ENCODE data around the gene RDH13. TPM values are rescaled to one million over a fixed set of nuclear protein-coding genes. Genes with fewer than 3 reads are reported as not detected.

Gene RDH13
- polyA plus RNA-seq, 2 of the 4 experiments (the other 2 are of a cell fraction) = 10.6 to 12.8 TPM

GRCh38 chr19:55050749-55051532 lies 12.0 kb downstream of the RDH13 start:
- no peak for TF ChIP-seq RNF2 (IDR thresholded peaks at IDR 0.05; ENCODE audit: borderline replicate concordance, low read depth)
- no peak for TF ChIP-seq MAX (IDR thresholded peaks at IDR 0.05)
- TF ChIP-seq RAD21 (conservative IDR thresholded peaks at IDR 0.05 in 1 of 2, IDR thresholded peaks at IDR 0.05 in 1 of 2) = no peak
- TF ChIP-seq ZNF302 (CRISPR knock-in tag; IDR thresholded peaks at IDR 0.05) = no peak
- no peak for TF ChIP-seq EP300 (IDR thresholded peaks at IDR 0.05)
- TF ChIP-seq EHF (CRISPR knock-in tag; IDR thresholded peaks at IDR 0.05) = no peak
- TF ChIP-seq RFX5 (IDR thresholded peaks at IDR 0.05) = no peak
- no peak for TF ChIP-seq GATA3 (IDR thresholded peaks at IDR 0.05; ENCODE audit: borderline replicate concordance)
- no peak for TF ChIP-seq BHLHE40 (IDR thresholded peaks at IDR 0.05; ENCODE audit: low read depth, low read length)
- no peak for TF ChIP-seq CBX8 (IDR thresholded peaks at IDR 0.05)
- no peak for TF ChIP-seq NR3C1 (IDR thresholded peaks at IDR 0.05)
- no peak for TF ChIP-seq ATOH8 (CRISPR knock-in tag; IDR thresholded peaks at IDR 0.05; ENCODE audit: low read depth)
- no peak for TF ChIP-seq NPAS2 (CRISPR knock-in tag; IDR thresholded peaks at IDR 0.05; ENCODE audit: borderline replicate concordance)
- no peak overlapping the region for H3K4me3 ChIP-seq
- POLR2A ChIA-PET = interaction anchor here (1.1 kb wide), 1 partner anchor 12 kb away, joined by 3 read pairs; the partner anchor contains the start of gene RDH13
- no peak for DNase-seq (ENCODE audit: low read depth in 1 of 2, low spot score in 1 of 2)
- H3K27ac ChIP-seq = no peak overlapping the region
- no peaks in the 10 kb centered on the region for H3K9me3 ChIP-seq
- FAIRE-seq = no peak
- ATAC-seq = no peak
- 93% methylated on average over 25 of the region's 25 CpGs for WGBS (ENCODE audit: missing lambda C conversion rate)
- no peaks in the 10 kb centered on the region for H3K4me1 ChIP-seq
- no peak overlapping the region for H3K4me2 ChIP-seq
- CTCF ChIA-PET = no interaction called here

- H3K27ac ChIP-seq = no peak overlapping the region
- ChIA-PET POLR2A (no interaction called here), CTCF (interaction anchor here (0.6 kb wide), 1 partner anchor 32 kb away, joined by 3 read pairs; no protein-coding TSS in a partner anchor)
- 91% methylated on average over 15 of the region's 15 CpGs for WGBS (ENCODE audit: missing lambda C conversion rate)
- FAIRE-seq (no peak), DNase-seq (ENCODE audit: low read depth in 1 of 2, low spot score in 1 of 2) (no peak), ATAC-seq (no peak)
- H3K4me1 ChIP-seq = no peaks in the 10 kb centered on the region
- no peak for TF ChIP-seq MYC (IDR thresholded peaks at IDR 0.05; ENCODE audit: borderline replicate concordance, low read length)
- no peak for TF ChIP-seq EP300 (IDR thresholded peaks at IDR 0.05)
- no peak for TF ChIP-seq EHF (CRISPR knock-in tag; IDR thresholded peaks at IDR 0.05)
- TF ChIP-seq FOSL2 (IDR thresholded peaks at IDR 0.05) = no peak
- no peak for TF ChIP-seq FOSL2 (CRISPR knock-in tag; IDR thresholded peaks at IDR 0.05)
- no peak overlapping the region for H3K4me2 ChIP-seq
- no peak overlapping the region for H3K4me3 ChIP-seq
- no peaks in the 10 kb centered on the region for H3K9me3 ChIP-seq
Observed at GRCh38 chr19:55048446-55048845, 14.5 kb downstream of the RDH13 start.

GRCh38 chr19:55047951-55048350 lies 15.0 kb downstream of the RDH13 start:
- H3K4me1 ChIP-seq = no peaks in the 10 kb centered on the region
- no peak overlapping the region for H3K27ac ChIP-seq
- ATAC-seq (no peak; a peak in 1 of 6 replicates), FAIRE-seq (no peak), DNase-seq (ENCODE audit: low read depth in 1 of 2, low spot score in 1 of 2) (no peak)
- POLR2A ChIA-PET = no interaction called here
- CTCF ChIA-PET = interaction anchor here (0.6 kb wide), 1 partner anchor 32 kb away, joined by 3 read pairs; no protein-coding TSS in a partner anchor
- H3K4me2 ChIP-seq = no peak overlapping the region
- no peaks in the 10 kb centered on the region for H3K9me3 ChIP-seq
- 95% methylated on average over 12 of the region's 12 CpGs for WGBS (ENCODE audit: missing lambda C conversion rate)
- no peak for TF ChIP-seq HES2 (IDR thresholded peaks at IDR 0.05)
- TF ChIP-seq JUN (IDR thresholded peaks at IDR 0.05) = no peak
- TF ChIP-seq CBX2 (IDR thresholded peaks at IDR 0.05; ENCODE audit: borderline replicate concordance, low read depth) = no peak
- no peak overlapping the region for H3K4me3 ChIP-seq
